H9 (cell line): ENCODE measurements around the gene ZNF524. TPM values are rescaled to one million over a fixed set of nuclear protein-coding genes. Genes with fewer than 3 reads are reported as not detected.

Experiments
- DNase-seq: peaks from one replicate; pipeline ENCODE4 v3.0.0-alpha.2; 2017
- H2AFZ ChIP-seq: one replicate; pipeline ENCODE4 v1.6.1; 2013; ENCODE audit warnings: mild to moderate bottlenecking, low read length, control low read depth, moderate library complexity
- H2AK5ac ChIP-seq: 2 replicates; pipeline ENCODE4 v1.6.1; 2013; ENCODE audit warnings: low read length, control low read depth, mixed read lengths; ENCODE audit not compliant: insufficient read length
- H2BK120ac ChIP-seq: one replicate; pipeline ENCODE4 v1.6.1; 2013; ENCODE audit warnings: low read depth, mild to moderate bottlenecking, low read length, control low read depth, inconsistent platforms; ENCODE audit not compliant: poor library complexity, severe bottlenecking
- H2BK12ac ChIP-seq: 2 replicates; pipeline ENCODE4 v1.6.1; 2013; ENCODE audit warnings: low read length, control low read depth, mixed read lengths, low read depth; ENCODE audit not compliant: insufficient read length
- H2BK15ac ChIP-seq: 2 replicates; pipeline ENCODE4 v1.6.1; 2013; ENCODE audit warnings: low read depth, low read length, control low read depth
- H2BK20ac ChIP-seq: one replicate; pipeline ENCODE4 v1.6.1; 2013; ENCODE audit warnings: low read depth, mild to moderate bottlenecking, low read length, control low read depth, inconsistent platforms; ENCODE audit not compliant: poor library complexity, severe bottlenecking
- H2BK5ac ChIP-seq: 2 replicates; pipeline ENCODE4 v1.6.1; 2013; ENCODE audit warnings: low read length, control low read depth, mixed read lengths; ENCODE audit not compliant: insufficient read length
- H3K14ac ChIP-seq: 2 replicates; pipeline ENCODE4 v1.6.1; 2013; ENCODE audit warnings: low read length, control low read depth; ENCODE audit not compliant: insufficient read depth
- H3K18ac ChIP-seq: 2 replicates; pipeline ENCODE4 v1.6.1; 2013; ENCODE audit warnings: low read depth, mild to moderate bottlenecking, mixed read lengths, low read length, control low read depth; ENCODE audit not compliant: insufficient read length
- H3K23ac ChIP-seq: 2 replicates; pipeline ENCODE4 v1.6.1; 2013; ENCODE audit warnings: low read length, control low read depth, mixed read lengths, low read depth; ENCODE audit not compliant: insufficient read length
- H3K23me2 ChIP-seq: 2 replicates; pipeline ENCODE4 v1.6.1; 2013; ENCODE audit warnings: low read depth, mild to moderate bottlenecking, mixed read lengths, low read length, control low read depth; ENCODE audit not compliant: insufficient read length, poor library complexity, severe bottlenecking
- H3K27ac ChIP-seq: 2 replicates; pipeline ENCODE4 v1.5.1; 2013; ENCODE audit warnings: low read length, control low read depth, mixed read lengths, low read depth; ENCODE audit not compliant: insufficient read length
- H3K27me3 ChIP-seq: 2 replicates; pipeline ENCODE4 v1.6.1; 2013; ENCODE audit warnings: low read length, control low read depth, inconsistent platforms; ENCODE audit not compliant: insufficient read depth
- H3K4ac ChIP-seq: 2 replicates; pipeline ENCODE4 v1.6.1; 2013; ENCODE audit warnings: low read depth, mild to moderate bottlenecking, control low read depth, inconsistent platforms, low read length, moderate library complexity
- H3K4me1 ChIP-seq: 2 replicates; pipeline ENCODE4 v1.6.1; 2013; ENCODE audit warnings: low read length, control low read depth, inconsistent platforms; ENCODE audit not compliant: insufficient read depth
- H3K4me2 ChIP-seq: 2 replicates; pipeline ENCODE4 v1.6.1; 2013; ENCODE audit warnings: low read length, control low read depth, mixed read lengths; ENCODE audit not compliant: insufficient read length, insufficient read depth
- H3K56ac ChIP-seq: 2 replicates; pipeline ENCODE4 v1.6.1; 2013; ENCODE audit warnings: low read depth, mild to moderate bottlenecking, mixed read lengths, low read length, control low read depth; ENCODE audit not compliant: insufficient read length
- H3K79me1 ChIP-seq: 2 replicates; pipeline ENCODE4 v1.6.1; 2013; ENCODE audit warnings: low read depth, mild to moderate bottlenecking, moderate library complexity, low read length, control low read depth, inconsistent platforms; ENCODE audit not compliant: insufficient read depth, poor library complexity, severe bottlenecking
- H3K79me2 ChIP-seq: 2 replicates; pipeline ENCODE4 v1.6.1; 2013; ENCODE audit warnings: low read length, control low read depth, inconsistent platforms; ENCODE audit not compliant: insufficient read depth
- H3K9ac ChIP-seq: 2 replicates; pipeline ENCODE4 v1.6.1; 2013; ENCODE audit warnings: low read length, control low read depth, mixed read lengths; ENCODE audit not compliant: insufficient read length; ENCODE audit errors: extremely low read depth
- H3K9me3 ChIP-seq: one replicate; pipeline ENCODE4 v1.6.1; 2013; ENCODE audit warnings: low read depth, low read length, inconsistent platforms; ENCODE audit not compliant: control insufficient read depth
- H3T11ph ChIP-seq: one replicate; pipeline ENCODE4 v1.6.1; 2013; ENCODE audit warnings: mild to moderate bottlenecking, low read length, control low read depth, inconsistent platforms
- H4K20me1 ChIP-seq: one replicate; pipeline ENCODE4 v1.6.1; 2013; ENCODE audit not compliant: control insufficient read depth, insufficient read length, insufficient read depth
- H4K5ac ChIP-seq: 2 replicates; pipeline ENCODE4 v1.6.1; 2013; ENCODE audit warnings: low read depth, mild to moderate bottlenecking, mixed read lengths, low read length, control low read depth; ENCODE audit not compliant: insufficient read length
- H4K8ac ChIP-seq: replicated peaks from 2 replicates; pipeline ENCODE4 v1.6.1; 2013; ENCODE audit warnings: low read length, control low read depth, mixed read lengths, low read depth; ENCODE audit not compliant: insufficient read length
- H4K91ac ChIP-seq: 2 replicates; pipeline ENCODE4 v1.6.1; 2013; ENCODE audit warnings: low read depth, mild to moderate bottlenecking, moderate library complexity, mixed read lengths, low read length, control low read depth; ENCODE audit not compliant: insufficient read length
- H3K27ac Mint-ChIP-seq, 3 experiments: 2 replicates in 2 of 3; 3 replicates in 1 of 3; pipeline ENCODE4 v1.8.0; 2020 to 2021; ENCODE audit warnings: mixed read lengths in 3 of 3, mild to moderate bottlenecking in 1 of 3, moderate library complexity in 1 of 3
- H3K27me3 Mint-ChIP-seq: 2 replicates; pipeline ENCODE4 v1.8.0; 2021; ENCODE audit warnings: low read depth, mild to moderate bottlenecking, moderate library complexity, mixed read lengths
- H3K36me3 Mint-ChIP-seq, 3 experiments: 2 replicates in 2 of 3; 3 replicates in 1 of 3; pipeline ENCODE4 v1.8.0; 2020 to 2021; ENCODE audit warnings: low read depth in 3 of 3, mixed read lengths in 3 of 3; ENCODE audit not compliant: insufficient read depth in 1 of 3
- H3K4me1 Mint-ChIP-seq, 2 experiments: 2 replicates each; pipeline ENCODE4 v1.8.0; 2020; ENCODE audit warnings: mixed read lengths in 2 of 2
- H3K4me3 Mint-ChIP-seq, 2 experiments: 2 replicates in 1 of 2; 3 replicates in 1 of 2; pipeline ENCODE4 v1.8.0; 2020 to 2021; ENCODE audit warnings: mild to moderate bottlenecking in 2 of 2, mixed read lengths in 2 of 2, moderate library complexity in 1 of 2
- H3K9me3 Mint-ChIP-seq, 2 experiments: 2 replicates in 1 of 2; 3 replicates in 1 of 2; pipeline ENCODE4 v1.8.0; 2020; ENCODE audit warnings: mild to moderate bottlenecking in 2 of 2, mixed read lengths in 2 of 2, moderate library complexity in 1 of 2
- WGBS: extraction: QIAGEN DNeasy Blood & Tissue Kit; methylation state at CpG from one replicate; pipeline ENCODE4 v1.1.7; 2013; ENCODE audit warnings: missing lambda C conversion rate, low lambda C conversion rate, mixed read lengths; ENCODE audit not compliant: insufficient read length; ENCODE audit errors: extremely low coverage; 5-methylcytosine and 5-hydroxymethylcytosine counted together
- total RNA-seq: library from RNA; stranded (reverse); gene quantifications from 2 replicates; pipeline ENCODE4 v1.2.1, GENCODE V29; 2021
- TF ChIP-seq, protein P1 (sequence below): fragments of 200-600 bp; sonication (generic); conservative IDR thresholded peaks from 3 replicates; pipeline ENCODE4 v1.8.0; 2021; ENCODE audit warnings: antibody characterized with exemption, mild to moderate bottlenecking

Gene ZNF524
- total RNA-seq, 1 experiment from 2014 or later: 3.0 TPM

DNA sequence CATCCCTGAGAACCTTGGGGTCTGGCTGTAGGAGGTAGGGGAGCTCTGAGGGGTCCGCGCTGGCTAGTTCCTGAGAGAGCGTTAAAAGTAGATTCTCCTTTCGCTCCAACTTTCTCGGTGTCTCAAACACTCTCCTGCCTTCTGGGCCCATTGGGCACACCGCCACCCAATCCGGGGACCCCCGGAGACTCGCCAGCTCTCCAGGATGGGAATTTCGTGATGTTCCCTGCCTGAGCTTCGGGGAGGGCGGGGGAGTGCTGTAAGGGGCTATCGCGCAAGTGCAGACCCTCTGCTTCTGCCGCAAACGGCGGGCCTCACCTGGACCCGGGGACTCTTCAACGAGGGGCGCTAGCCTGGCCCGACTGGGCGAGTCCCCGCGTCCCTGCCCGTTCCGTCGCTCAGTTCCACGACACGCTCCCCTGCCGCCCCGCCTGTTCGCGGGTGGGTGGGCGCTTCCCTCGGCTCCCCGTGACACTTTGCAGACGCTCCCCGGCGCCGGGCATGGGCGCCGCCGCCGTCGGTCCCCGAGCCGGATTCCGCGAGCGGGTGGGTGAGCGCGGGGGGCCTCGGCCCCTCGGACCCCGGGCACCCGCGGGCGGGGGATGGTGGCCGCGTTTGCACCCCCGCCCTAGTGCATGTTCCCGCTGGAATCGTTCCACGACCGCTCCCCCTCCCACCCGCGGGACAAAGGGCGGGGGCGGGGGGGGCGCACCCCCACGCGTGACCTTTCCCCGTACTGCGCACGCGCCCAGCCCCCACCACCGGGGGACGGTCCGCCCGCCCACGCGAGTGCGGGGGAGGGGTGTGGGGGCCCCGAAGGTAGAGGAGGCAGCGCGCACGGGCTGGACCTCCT, 47.9 kb downstream of the ZNF524 start, which contains the start of gene CCDC106:
TSS of gene CCDC106 (plus strand) at position 481 of the 853 bp plus-strand sequence. CDS start 835 bp downstream, outside the sequence.
- H4K8ac ChIP-seq: no peak within 1 kb of the TSS
- peaks cover 0 to 3% of the 10 kb centered on the region in 2 experiments; a peak in 3 of 5 replicates for H3K9me3 Mint-ChIP-seq
- no peak within 1 kb of the TSS for H4K91ac ChIP-seq
- H3K79me2 ChIP-seq: peaks cover 7% of the 10 kb centered on the region; the same call in 1 of the 2 replicates
- no peak within 1 kb of the TSS; the same call in 1 of the 2 replicates for H2BK15ac ChIP-seq
- no peak within 1 kb of the TSS for H3K27ac ChIP-seq
- peaks cover 21 to 57% (median 46%) of the 10 kb centered on the region in 3 experiments for H3K36me3 Mint-ChIP-seq
- no peaks in the 10 kb centered on the region for H3K4me1 ChIP-seq
- H3K23ac ChIP-seq: no peak within 1 kb of the TSS
- H3K4ac ChIP-seq: no peak within 1 kb of the TSS
- no peak within 1 kb of the TSS for H2AFZ ChIP-seq
- H4K5ac ChIP-seq: no peak within 1 kb of the TSS
- no peak within 1 kb of the TSS for H2BK12ac ChIP-seq
- H2BK5ac ChIP-seq: no peak within 1 kb of the TSS
- H3K27me3 ChIP-seq: no peaks in the 10 kb centered on the region
- TF ChIP-seq, protein P1, sequence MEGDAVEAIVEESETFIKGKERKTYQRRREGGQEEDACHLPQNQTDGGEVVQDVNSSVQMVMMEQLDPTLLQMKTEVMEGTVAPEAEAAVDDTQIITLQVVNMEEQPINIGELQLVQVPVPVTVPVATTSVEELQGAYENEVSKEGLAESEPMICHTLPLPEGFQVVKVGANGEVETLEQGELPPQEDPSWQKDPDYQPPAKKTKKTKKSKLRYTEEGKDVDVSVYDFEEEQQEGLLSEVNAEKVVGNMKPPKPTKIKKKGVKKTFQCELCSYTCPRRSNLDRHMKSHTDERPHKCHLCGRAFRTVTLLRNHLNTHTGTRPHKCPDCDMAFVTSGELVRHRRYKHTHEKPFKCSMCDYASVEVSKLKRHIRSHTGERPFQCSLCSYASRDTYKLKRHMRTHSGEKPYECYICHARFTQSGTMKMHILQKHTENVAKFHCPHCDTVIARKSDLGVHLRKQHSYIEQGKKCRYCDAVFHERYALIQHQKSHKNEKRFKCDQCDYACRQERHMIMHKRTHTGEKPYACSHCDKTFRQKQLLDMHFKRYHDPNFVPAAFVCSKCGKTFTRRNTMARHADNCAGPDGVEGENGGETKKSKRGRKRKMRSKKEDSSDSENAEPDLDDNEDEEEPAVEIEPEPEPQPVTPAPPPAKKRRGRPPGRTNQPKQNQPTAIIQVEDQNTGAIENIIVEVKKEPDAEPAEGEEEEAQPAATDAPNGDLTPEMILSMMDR: no peak
- peaks cover 5% of the 10 kb centered on the region for H4K20me1 ChIP-seq
- peaks cover 1% of the 10 kb centered on the region; the same call in 1 of the 2 replicates for H3K27me3 Mint-ChIP-seq
- no CpG with 5 or more reads among the region's 87 CpGs for WGBS
- H3K23me2 ChIP-seq: peaks cover 25% of the 10 kb centered on the region
- peak within 1 kb of the TSS; percentile 97 for H3K14ac ChIP-seq
- peak within 1 kb of the TSS; percentile 63 for H3K9ac ChIP-seq
- no peak within 1 kb of the TSS for H3K56ac ChIP-seq
- H2BK20ac ChIP-seq: no peak within 1 kb of the TSS
- H3K4me3 Mint-ChIP-seq: peak within 1 kb of the TSS; percentile 76 to 89
- no peak within 1 kb of the TSS for H2AK5ac ChIP-seq
- peak; percentile 86 for DNase-seq
- peaks cover 3% of the 10 kb centered on the region for H3K79me1 ChIP-seq
- H3K9me3 ChIP-seq: no peaks in the 10 kb centered on the region
- H3K27ac Mint-ChIP-seq: peak within 1 kb of the TSS; percentile 85 to 97 (median 90); a peak in 6 of 7 replicates
- peak within 1 kb of the TSS; percentile 96 for H3K18ac ChIP-seq
- H3K4me2 ChIP-seq: peak within 1 kb of the TSS; percentile 91
- no peak within 1 kb of the TSS for H3T11ph ChIP-seq
- H3K4me1 Mint-ChIP-seq: peaks cover 19 to 33% of the 10 kb centered on the region in 2 experiments
- no peak within 1 kb of the TSS for H2BK120ac ChIP-seq
